Ishikawa (cell line): ENCODE results near the gene ERBB2.

Source experiments
- CEBPB ChIP-seq: IDR thresholded peaks from 2 replicates; pipeline ENCODE4 v1.6.1; 2012
- CREB1 ChIP-seq: IDR thresholded peaks from 2 replicates; pipeline ENCODE4 v1.6.1; 2012; ENCODE audit warnings: low read depth
- EGR1 ChIP-seq: IDR thresholded peaks from 2 replicates; pipeline ENCODE4 v1.6.1; 2012
- EP300 ChIP-seq: IDR thresholded peaks from 2 replicates; pipeline ENCODE4 v1.6.1; 2012; ENCODE audit warnings: borderline replicate concordance
- FOXM1 ChIP-seq: IDR thresholded peaks from 2 replicates; pipeline ENCODE4 v1.6.1; 2012; ENCODE audit warnings: low read depth, borderline replicate concordance
- NFIC ChIP-seq: IDR thresholded peaks from 2 replicates; pipeline ENCODE4 v1.6.1; 2012
- RAD21 ChIP-seq: IDR thresholded peaks from 2 replicates; pipeline ENCODE4 v1.6.1; 2012; ENCODE audit warnings: low read depth
- TAF1 ChIP-seq: IDR thresholded peaks from 2 replicates; pipeline ENCODE4 v1.6.1; 2012; ENCODE audit warnings: low read depth, mild to moderate bottlenecking
- TCF12 ChIP-seq: IDR thresholded peaks from 2 replicates; pipeline ENCODE4 v1.6.1; 2012; ENCODE audit warnings: low read depth
- TEAD4 ChIP-seq: IDR thresholded peaks from 2 replicates; pipeline ENCODE4 v1.6.1; 2012
- YY1 ChIP-seq: IDR thresholded peaks from 2 replicates; pipeline ENCODE4 v1.6.1; 2012; ENCODE audit warnings: low read depth
- ZBTB7A ChIP-seq: IDR thresholded peaks from 2 replicates; pipeline ENCODE4 v1.6.1; 2012; ENCODE audit warnings: low read depth
- TF ChIP-seq, protein P1 (sequence below): IDR thresholded peaks from 2 replicates; pipeline ENCODE4 v1.6.1; 2012
- TF ChIP-seq, protein P2 (sequence below): IDR thresholded peaks from 2 replicates; pipeline ENCODE4 v1.6.1; 2012; ENCODE audit warnings: low read depth, mild to moderate bottlenecking
- TF ChIP-seq, protein P3 (sequence below): IDR thresholded peaks from 2 replicates; pipeline ENCODE4 v1.6.1; 2012

The ERBB2 gene

DNA sequence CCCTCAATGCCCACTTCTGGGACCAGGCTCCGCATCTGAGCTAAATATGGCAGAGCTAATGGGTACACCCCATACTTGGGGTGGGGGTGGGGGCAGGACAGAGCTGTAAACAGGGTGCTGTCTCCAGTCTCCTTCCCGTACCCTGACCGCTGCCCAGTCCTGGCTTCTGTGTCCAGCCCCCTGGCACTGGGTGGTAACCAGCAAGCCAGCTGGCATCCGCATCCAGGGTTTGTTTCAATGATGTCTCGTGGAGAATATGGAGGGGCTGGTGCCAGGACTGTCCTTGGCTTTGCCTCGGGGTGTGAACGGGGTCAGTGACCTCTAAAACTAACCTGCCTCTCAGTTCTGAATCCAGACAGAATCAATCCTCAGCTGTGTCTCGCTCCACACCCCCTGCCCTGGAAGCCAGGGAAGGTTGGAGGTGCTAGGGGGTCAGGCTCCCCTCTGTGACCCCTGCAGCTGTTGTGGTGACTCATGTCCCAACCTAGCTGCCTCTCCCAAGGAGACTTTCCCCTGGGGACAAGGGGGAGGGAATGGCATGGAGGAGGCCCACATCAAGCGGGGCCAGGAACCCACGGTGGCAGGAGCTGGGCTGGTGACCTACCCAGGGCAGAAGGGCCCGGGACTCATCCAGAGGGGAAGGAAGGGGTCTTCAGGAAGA, 33.1 kb upstream of the ERBB2 start:
- no peak for TF ChIP-seq FOXM1
- no peak for TF ChIP-seq EGR1
- TF ChIP-seq TCF12, result 0 out of 2 replicates have a peak, but pooled peaks have one; percentile 23
- TF ChIP-seq EP300, result peak; percentile 22; the same call in 1 of the 2 replicates
- TF ChIP-seq, protein P1, sequence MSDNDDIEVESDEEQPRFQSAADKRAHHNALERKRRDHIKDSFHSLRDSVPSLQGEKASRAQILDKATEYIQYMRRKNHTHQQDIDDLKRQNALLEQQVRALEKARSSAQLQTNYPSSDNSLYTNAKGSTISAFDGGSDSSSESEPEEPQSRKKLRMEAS, result no peak
- TF ChIP-seq, protein P2, sequence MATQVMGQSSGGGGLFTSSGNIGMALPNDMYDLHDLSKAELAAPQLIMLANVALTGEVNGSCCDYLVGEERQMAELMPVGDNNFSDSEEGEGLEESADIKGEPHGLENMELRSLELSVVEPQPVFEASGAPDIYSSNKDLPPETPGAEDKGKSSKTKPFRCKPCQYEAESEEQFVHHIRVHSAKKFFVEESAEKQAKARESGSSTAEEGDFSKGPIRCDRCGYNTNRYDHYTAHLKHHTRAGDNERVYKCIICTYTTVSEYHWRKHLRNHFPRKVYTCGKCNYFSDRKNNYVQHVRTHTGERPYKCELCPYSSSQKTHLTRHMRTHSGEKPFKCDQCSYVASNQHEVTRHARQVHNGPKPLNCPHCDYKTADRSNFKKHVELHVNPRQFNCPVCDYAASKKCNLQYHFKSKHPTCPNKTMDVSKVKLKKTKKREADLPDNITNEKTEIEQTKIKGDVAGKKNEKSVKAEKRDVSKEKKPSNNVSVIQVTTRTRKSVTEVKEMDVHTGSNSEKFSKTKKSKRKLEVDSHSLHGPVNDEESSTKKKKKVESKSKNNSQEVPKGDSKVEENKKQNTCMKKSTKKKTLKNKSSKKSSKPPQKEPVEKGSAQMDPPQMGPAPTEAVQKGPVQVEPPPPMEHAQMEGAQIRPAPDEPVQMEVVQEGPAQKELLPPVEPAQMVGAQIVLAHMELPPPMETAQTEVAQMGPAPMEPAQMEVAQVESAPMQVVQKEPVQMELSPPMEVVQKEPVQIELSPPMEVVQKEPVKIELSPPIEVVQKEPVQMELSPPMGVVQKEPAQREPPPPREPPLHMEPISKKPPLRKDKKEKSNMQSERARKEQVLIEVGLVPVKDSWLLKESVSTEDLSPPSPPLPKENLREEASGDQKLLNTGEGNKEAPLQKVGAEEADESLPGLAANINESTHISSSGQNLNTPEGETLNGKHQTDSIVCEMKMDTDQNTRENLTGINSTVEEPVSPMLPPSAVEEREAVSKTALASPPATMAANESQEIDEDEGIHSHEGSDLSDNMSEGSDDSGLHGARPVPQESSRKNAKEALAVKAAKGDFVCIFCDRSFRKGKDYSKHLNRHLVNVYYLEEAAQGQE, result no peak
- TF ChIP-seq NFIC, result no peak
- TF ChIP-seq ZBTB7A, result no peak; the same call in 1 of the 2 replicates
- no peak for TF ChIP-seq CREB1
- TF ChIP-seq, protein P3, sequence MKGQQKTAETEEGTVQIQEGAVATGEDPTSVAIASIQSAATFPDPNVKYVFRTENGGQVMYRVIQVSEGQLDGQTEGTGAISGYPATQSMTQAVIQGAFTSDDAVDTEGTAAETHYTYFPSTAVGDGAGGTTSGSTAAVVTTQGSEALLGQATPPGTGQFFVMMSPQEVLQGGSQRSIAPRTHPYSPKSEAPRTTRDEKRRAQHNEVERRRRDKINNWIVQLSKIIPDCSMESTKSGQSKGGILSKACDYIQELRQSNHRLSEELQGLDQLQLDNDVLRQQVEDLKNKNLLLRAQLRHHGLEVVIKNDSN, result no peak
- TF ChIP-seq YY1, result no peak
- TF ChIP-seq TEAD4, result no peak
- no peak for TF ChIP-seq TAF1
- no peak for TF ChIP-seq RAD21

DNA sequence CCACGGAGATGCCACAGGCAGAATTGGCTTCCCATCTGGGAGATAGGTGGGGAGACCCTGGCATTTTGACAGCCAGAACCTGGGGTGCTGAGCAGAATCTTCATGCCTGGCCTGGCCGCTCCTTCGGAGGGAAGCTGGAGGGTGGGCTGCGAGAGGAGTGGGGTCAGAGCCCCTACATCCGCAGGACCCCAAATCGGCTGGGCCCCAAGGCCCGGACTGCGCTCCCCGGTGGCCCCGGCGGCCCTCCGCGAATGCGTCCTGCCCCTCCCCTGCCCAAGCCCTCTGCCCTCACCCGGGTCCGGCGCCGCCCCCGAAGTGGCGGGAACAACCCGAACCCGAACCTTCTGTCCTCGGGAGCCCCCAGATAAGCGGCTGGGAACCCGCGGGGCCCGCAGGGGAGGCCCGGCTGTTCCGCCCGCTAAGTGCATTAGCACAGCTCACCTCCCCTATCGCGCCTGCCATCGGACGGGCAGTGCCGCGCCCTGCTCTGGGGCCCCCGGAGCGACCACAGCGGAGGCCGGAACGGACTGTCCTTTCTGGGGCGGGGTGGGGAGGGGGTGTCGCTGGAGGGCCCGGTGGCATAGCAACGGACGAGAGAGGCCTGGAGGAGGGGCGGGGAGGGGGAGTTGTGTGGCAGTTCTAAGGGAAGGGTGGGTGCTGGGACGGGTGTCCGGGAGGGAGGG, 32.5 kb upstream of the ERBB2 start:
- TF ChIP-seq NFIC (no peak), EP300 (no peak), EGR1 (no peak), YY1 (no peak), ZBTB7A (no peak), TCF12 (no peak), TEAD4 (no peak), CREB1 (no peak), TAF1 (no peak), FOXM1 (no peak), RAD21 (no peak), CEBPB (no peak)
- TF ChIP-seq, protein P3, result no peak
- TF ChIP-seq, protein P1, result no peak
- TF ChIP-seq, protein P2, result no peak

DNA sequence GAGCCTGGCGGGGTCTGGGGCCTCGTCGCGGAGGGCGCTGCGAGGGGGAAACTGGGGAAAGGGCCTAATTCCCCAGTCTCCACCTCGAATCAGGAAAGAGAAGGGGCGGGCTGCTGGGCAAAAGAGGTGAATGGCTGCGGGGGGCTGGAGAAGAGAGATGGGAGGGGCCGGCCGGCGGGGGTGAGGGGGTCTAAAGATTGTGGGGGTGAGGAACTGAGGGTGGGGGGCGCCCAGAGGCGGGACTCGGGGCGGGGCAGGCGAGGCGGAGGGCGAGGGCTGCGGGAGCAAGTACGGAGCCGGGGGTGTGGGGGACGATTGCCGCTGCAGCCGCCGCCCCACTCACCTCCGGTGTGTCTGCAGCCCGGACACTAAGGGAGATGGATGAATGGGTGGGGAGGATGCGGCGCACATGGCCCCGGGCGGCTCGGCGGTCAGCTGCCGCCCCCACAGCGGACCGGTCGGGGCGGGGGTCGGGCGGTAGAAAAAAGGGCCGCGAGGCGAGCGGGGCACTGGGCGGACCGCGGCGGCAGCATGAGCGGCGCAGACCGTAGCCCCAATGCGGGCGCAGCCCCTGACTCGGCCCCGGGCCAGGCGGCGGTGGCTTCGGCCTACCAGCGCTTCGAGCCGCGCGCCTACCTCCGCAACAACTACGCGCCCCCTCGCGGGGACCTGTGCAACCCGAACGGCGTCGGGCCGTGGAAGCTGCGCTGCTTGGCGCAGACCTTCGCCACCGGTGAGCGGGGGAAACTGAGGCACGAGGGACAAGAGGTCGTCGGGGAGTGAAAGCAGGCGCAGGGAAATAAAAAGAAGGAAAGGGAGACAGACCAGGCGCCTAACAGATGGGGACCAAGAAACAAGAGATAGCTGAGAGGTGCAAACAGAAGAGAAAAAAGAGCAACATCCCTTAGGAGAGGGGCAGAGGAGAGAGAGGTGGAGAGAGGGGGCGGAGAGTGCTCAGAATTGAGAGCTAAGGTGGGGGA, 31.6 kb upstream of the ERBB2 start, which contains the start of gene PNMT:
TSS of gene PNMT (plus strand) at position 509 of the 980 bp plus-strand sequence. CDS start at position 532, 23 bp downstream.
- TF ChIP-seq EP300 (no peak), TAF1 (no peak), RAD21 (no peak; the same call in 1 of the 2 replicates), CREB1 (no peak), CEBPB (no peak), YY1 (no peak), TCF12 (no peak), EGR1 (no peak), TEAD4 (no peak), ZBTB7A (no peak), NFIC (no peak), FOXM1 (no peak)
- TF ChIP-seq, protein P3, result no peak
- TF ChIP-seq, protein P2, result no peak
- TF ChIP-seq, protein P1, result no peak
